ENCODE measurements around the gene PLXNB1. TPM values are rescaled to one million over a fixed set of nuclear protein-coding genes. Genes with fewer than 3 reads are reported as not detected.

PLXNB1 gene
- total and polyA plus RNA-seq, 10 of the 15 experiments (the other 5 are each of a cell fraction or from before 2014, with no cell fraction given), result 0.18 to 15.1 (median 5.3) TPM

- WGBS (ENCODE audit: insufficient coverage, insufficient replicate concordance, low lambda C conversion rate, missing lambda C conversion rate), result 40% methylated on average over 2 of the region's 2 CpGs
- CTCF ChIA-PET, result interaction anchor here (4.9 kb wide), 1 partner anchor 42 kb away, joined by 20 read pairs; no protein-coding TSS in a partner anchor
Observed at GRCh38 chr3:48394391-48394790, 35.5 kb downstream of the PLXNB1 start.

GRCh38 chr3:48388966-48389365 is 40.9 kb downstream of the PLXNB1 start:
- SMC1A ChIA-PET (ENCODE audit: uncharacterized antibody, unreplicated experiment), result interaction anchor here (1.1 to 1.9 kb wide), 3 partner anchors 12 to 47 kb away, joined by 4 to 6 read pairs (median 4); no protein-coding TSS in a partner anchor
- 0% methylated on average over 2 of the region's 2 CpGs for WGBS (ENCODE audit: insufficient coverage, insufficient replicate concordance, low lambda C conversion rate, missing lambda C conversion rate)
- FAIRE-seq, result no peak

More at GRCh38 chr3:48394391-48394790, 35.5 kb downstream of the PLXNB1 start:
- Histone ChIP-seq H3K9me3 (replicated peaks; ENCODE audit: control insufficient read depth, insufficient read depth, low read length) (no peaks in the 10 kb centered on the region), H3K36me3 (ENCODE audit: control insufficient read depth in 2 of 2, insufficient read depth in 2 of 2, low read length in 1 of 2) (no peaks in the 10 kb centered on the region), H2AFZ (ENCODE audit: control insufficient read depth, low read depth, low read length) (no peak overlapping the region), H3K27me3 (replicated peaks in 1 of 2; ENCODE audit: control insufficient read depth in 2 of 2, insufficient read depth in 2 of 2, low read length in 1 of 2) (no peaks in the 10 kb centered on the region), H3K4me3 (no peak overlapping the region), H3K9ac (ENCODE audit: control insufficient read depth, insufficient read depth, low read length) (no peak overlapping the region), H3K4me2 (ENCODE audit: control insufficient read depth, insufficient read depth) (no peak overlapping the region), H3K27ac (ENCODE audit: control insufficient read depth, insufficient read depth) (no peak overlapping the region), H3K79me2 (ENCODE audit: control insufficient read depth, insufficient read depth, low read length) (no peaks in the 10 kb centered on the region), H4K20me1 (ENCODE audit: control insufficient read depth, insufficient read depth) (no peaks in the 10 kb centered on the region), H3K4me1 (ENCODE audit: control insufficient read depth, insufficient read depth, low read length) (no peaks in the 10 kb centered on the region)
- no peak for DNase-seq (ENCODE audit: low read depth, low spot score)
- no TSS peak for BruUV-seq (replicated peaks)
- TF ChIP-seq NFYB (IDR thresholded peaks at IDR 0.05; ENCODE audit: insufficient read depth, low read depth, low read length) (no peak), NRF1 (conservative IDR thresholded peaks at IDR 0.05; ENCODE audit: low read depth, low read length) (no peak)
- intact Hi-C loops (cut with micrococcal nuclease; ENCODE audit: unreplicated experiment) (no loop called here), in situ Hi-C loops (cut with MboI) (no loop called here)
- SMC1A ChIA-PET (ENCODE audit: uncharacterized antibody, unreplicated experiment), result interaction anchor here (2.8 kb wide), 1 partner anchor 42 kb away, joined by 12 read pairs; no protein-coding TSS in a partner anchor
- POLR2A ChIA-PET, result interaction anchor here (0.6 kb wide), 1 partner anchor 146 kb away, joined by 6 read pairs; no protein-coding TSS in a partner anchor
- no peak for ATAC-seq
- RAD21 ChIA-PET (ENCODE audit: unreplicated experiment), result no interaction called here
- no peak for FAIRE-seq

More at GRCh38 chr3:48388966-48389365, 40.9 kb downstream of the PLXNB1 start:
- Histone ChIP-seq H3K27me3 (replicated peaks in 1 of 2; ENCODE audit: control insufficient read depth in 2 of 2, insufficient read depth in 2 of 2, low read length in 1 of 2) (no peaks in the 10 kb centered on the region), H2AFZ (ENCODE audit: control insufficient read depth, low read depth, low read length) (no peak overlapping the region), H3K4me3 (no peak overlapping the region), H3K9me3 (replicated peaks; ENCODE audit: control insufficient read depth, insufficient read depth, low read length) (no peaks in the 10 kb centered on the region), H3K79me2 (ENCODE audit: control insufficient read depth, insufficient read depth, low read length) (no peaks in the 10 kb centered on the region), H3K36me3 (ENCODE audit: control insufficient read depth in 2 of 2, insufficient read depth in 2 of 2, low read length in 1 of 2) (no peaks in the 10 kb centered on the region), H3K4me2 (ENCODE audit: control insufficient read depth, insufficient read depth) (no peak overlapping the region), H3K27ac (ENCODE audit: control insufficient read depth, insufficient read depth) (no peak overlapping the region), H4K20me1 (ENCODE audit: control insufficient read depth, insufficient read depth) (no peaks in the 10 kb centered on the region), H3K4me1 (ENCODE audit: control insufficient read depth, insufficient read depth, low read length) (no peaks in the 10 kb centered on the region), H3K9ac (ENCODE audit: control insufficient read depth, insufficient read depth, low read length) (no peak overlapping the region)
- in situ Hi-C loops (cut with MboI), result no loop called here
- ATAC-seq (no peak), DNase-seq (ENCODE audit: low read depth, low spot score) (no peak)
- ChIA-PET RAD21 (ENCODE audit: unreplicated experiment) (interaction anchor here (1.9 kb wide), 1 partner anchor 11 kb away, joined by 4 read pairs; no protein-coding TSS in a partner anchor), POLR2A (no interaction called here), CTCF (interaction anchor here (3.8 to 4.2 kb wide), 2 partner anchors 12 to 47 kb away, joined by 13 to 17 read pairs; no protein-coding TSS in a partner anchor)
- TF ChIP-seq BCLAF1 (IDR thresholded peaks at IDR 0.05), result no peak
- TF ChIP-seq IKZF1 (conservative IDR thresholded peaks at IDR 0.05), result no peak
- no TSS peak for BruUV-seq (replicated peaks)
- intact Hi-C loops (cut with micrococcal nuclease; ENCODE audit: unreplicated experiment), result no loop called here
